HG02852 (cell line): Measurements from ENCODE around the gene RDM1.

ENCODE experiments used
- ATAC-seq: cut with Tn5 transposase; IDR thresholded peaks from one replicate; pipeline ENCODE4 v1.9.1; 2021; ENCODE audit warnings: mild to moderate bottlenecking, moderate library complexity; ENCODE audit not compliant: unreplicated experiment

Gene RDM1

GRCh38 chr17:35875072-35875799 is 55.3 kb downstream of the RDM1 start:
- ATAC-seq = no peak

DNA sequence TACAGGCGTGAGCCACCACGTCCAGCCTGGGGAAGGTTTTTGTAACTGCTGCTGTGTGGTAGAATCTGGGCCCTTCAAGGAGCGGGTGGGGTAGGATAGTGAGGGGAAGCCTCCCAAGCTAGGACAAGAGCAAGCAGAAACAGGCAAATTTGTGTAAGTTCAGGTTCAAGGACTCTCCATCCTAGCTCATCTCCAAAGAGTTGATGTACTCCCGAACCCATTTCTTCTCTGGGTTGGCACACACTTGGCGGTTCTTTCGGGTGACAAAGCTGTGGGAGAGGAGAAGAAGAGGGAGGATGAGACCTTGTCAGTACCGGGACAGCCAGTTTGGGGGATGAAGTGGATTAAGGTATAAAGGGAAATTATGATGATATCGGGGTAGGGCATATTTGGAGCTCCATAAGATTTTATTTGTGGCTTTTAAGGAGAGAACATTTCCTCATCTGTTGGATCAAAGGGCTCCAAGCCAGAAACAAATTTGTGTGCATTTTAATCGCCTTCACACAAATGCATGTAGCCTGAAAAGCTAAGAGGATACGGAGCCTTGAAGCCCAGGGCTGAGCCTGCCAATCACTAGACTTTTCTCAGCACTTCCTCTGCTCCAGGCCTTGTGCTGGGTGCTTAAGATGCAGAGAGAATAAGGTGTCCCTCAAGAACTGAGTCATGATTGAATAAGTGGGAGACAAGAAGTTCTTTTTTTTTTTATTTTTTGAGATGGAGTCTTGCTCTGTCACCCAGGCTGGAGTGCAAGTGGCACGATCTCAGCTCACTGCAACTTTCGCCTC is 58.2 kb downstream of the RDM1 start:
- ATAC-seq = no peak

DNA sequence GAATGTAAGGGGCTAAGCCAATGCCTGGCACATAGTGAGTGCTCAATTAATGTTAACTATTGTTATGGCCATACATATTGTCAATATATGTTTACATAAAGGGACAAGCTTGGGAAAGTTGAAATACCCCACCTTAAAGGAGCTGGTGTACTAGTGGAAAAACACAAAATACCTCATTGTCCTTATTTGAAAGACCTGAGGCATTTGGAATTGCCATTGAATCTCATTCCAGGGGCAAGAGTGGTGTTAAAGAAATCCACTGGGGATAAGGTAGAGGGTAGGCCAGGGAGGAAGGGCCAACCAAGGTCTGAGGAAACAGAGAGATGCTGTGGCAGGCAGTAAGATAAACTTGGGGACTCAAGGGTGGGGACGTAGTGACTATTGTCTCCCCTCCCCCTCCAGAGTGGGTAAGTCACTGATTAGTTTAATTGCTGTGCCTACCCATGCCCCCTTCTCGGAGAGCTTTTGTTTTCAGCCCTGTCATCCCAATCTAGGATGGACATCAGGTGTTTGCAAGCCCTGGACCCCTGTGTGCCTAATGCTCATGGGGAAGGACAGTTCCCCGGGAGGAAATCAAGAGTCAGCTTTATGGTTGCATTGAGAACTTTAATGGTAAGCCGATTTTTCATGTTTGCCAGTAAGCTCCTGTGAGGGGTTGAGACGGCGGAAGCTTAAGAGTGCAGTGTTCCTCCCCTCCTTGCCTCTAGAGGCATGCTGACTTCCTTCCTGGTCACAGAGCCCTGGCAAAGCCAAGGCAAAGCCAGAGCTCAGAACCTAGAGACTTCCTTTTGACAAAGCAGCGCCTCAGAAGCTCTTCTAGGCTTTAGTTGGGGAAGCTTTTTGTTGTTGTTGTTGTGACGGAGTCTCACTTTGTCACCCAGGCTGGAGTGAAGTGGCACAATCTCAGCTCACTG is 59.4 kb downstream of the RDM1 start:
- no peak for ATAC-seq

- ATAC-seq = no peak
Observed at GRCh38 chr17:35868737-35869136, 61.8 kb downstream of the RDM1 start, which contains the start of gene HEATR9. HEATR9 (minus strand) TSS chr17:35868891; CDS start chr17:35868742, 149 bp downstream.
